HFF-Myc (cell line): Measurements from ENCODE around the gene SLC35D1.
A peak's percentile ranks its signal among the peaks of the same experiment; 100 is the strongest.

ENCODE experiments used
- DNase-seq: peaks from one replicate; pipeline ENCODE4 v3.0.0-alpha.2; 2011; ENCODE audit warnings: low read depth; ENCODE audit errors: extremely low read depth
- H3K4me3 ChIP-seq: replicated peaks from 2 replicates; pipeline ENCODE4 v1.5.1; 2011; ENCODE audit warnings: low read depth, mild to moderate bottlenecking, control low read depth, low read length
- CTCF ChIP-seq: IDR thresholded peaks from 2 replicates; pipeline ENCODE4 v1.5.1; 2012; ENCODE audit warnings: mild to moderate bottlenecking, low read depth, low read length, control low read depth; ENCODE audit errors: missing control alignments

Gene SLC35D1

GRCh38 chr1:66999640-67000400 is 54.1 kb downstream of the SLC35D1 start:
- DNase-seq = no peak
- H3K4me3 ChIP-seq = no peak overlapping the region
- no peak for TF ChIP-seq CTCF

- H3K4me3 ChIP-seq = no peak overlapping the region
- no peak for TF ChIP-seq CTCF
- no peak for DNase-seq
Measured at GRCh38 chr1:66998972-66999371, 55.0 kb downstream of the SLC35D1 start.

- peak; percentile 45 for DNase-seq
- no peak overlapping the region for H3K4me3 ChIP-seq
- peak; percentile 82 for TF ChIP-seq CTCF
Measured at GRCh38 chr1:66996018-66996682, 57.8 kb downstream of the SLC35D1 start.

- no peak for TF ChIP-seq CTCF
- no peak for DNase-seq
- H3K4me3 ChIP-seq = no peak overlapping the region
Measured at GRCh38 chr1:66993076-66993475, 60.9 kb downstream of the SLC35D1 start.

GRCh38 chr1:66985835-66986234 is 68.1 kb downstream of the SLC35D1 start:
- no peak overlapping the region for H3K4me3 ChIP-seq
- no peak for TF ChIP-seq CTCF
- DNase-seq = no peak

- H3K4me3 ChIP-seq = no peak overlapping the region
- no peak for DNase-seq
- TF ChIP-seq CTCF = no peak
Measured at GRCh38 chr1:66984491-66984890, 69.5 kb downstream of the SLC35D1 start.
